ENCODE measurements around the gene TMEM51. TPM values are rescaled to one million over a fixed set of nuclear protein-coding genes. Genes with fewer than 3 reads are reported as not detected.

The TMEM51 gene
- total RNA-seq, 1 donor from 2014 or later: 31.4 TPM

- no peak overlapping the region for H3K27ac ChIP-seq
- peaks cover 22% of the 10 kb centered on the region for H3K4me1 ChIP-seq
- no peak for DNase-seq (ENCODE audit: extremely low spot score in 2 of 2)
- peaks cover 0 to 13% of the 10 kb centered on the region in 2 donors for H3K36me3 ChIP-seq
- H3K9me3 ChIP-seq: no peaks in the 10 kb centered on the region
- TF ChIP-seq POLR2A (IDR thresholded peaks at IDR 0.05) (no peak), CTCF (IDR thresholded peaks at IDR 0.05) (no peak), POLR2AphosphoS5 (IDR thresholded peaks at IDR 0.05; ENCODE audit: insufficient read depth in 1 of 2, low read depth in 1 of 2) (no peak)
- no peak overlapping the region for H3K4me3 ChIP-seq
- no peaks in the 10 kb centered on the region for H3K27me3 ChIP-seq
- intact Hi-C loops (cut with DNase I): loop anchor here (10.0 kb wide), 1 partner anchor 65 kb away; the partner anchor contains the start of gene TMEM51
Measured at GRCh38 chr1:15219280-15220023, 65.9 kb downstream of the TMEM51 start.

- TF ChIP-seq POLR2AphosphoS5 (IDR thresholded peaks at IDR 0.05; ENCODE audit: insufficient read depth in 1 of 2, low read depth in 1 of 2): no peak
- TF ChIP-seq CTCF (IDR thresholded peaks at IDR 0.05): no peak
- no peak for TF ChIP-seq POLR2A (IDR thresholded peaks at IDR 0.05)
- Histone ChIP-seq H3K4me1 (peaks cover 21% of the 10 kb centered on the region), H3K27ac (no peak overlapping the region), H3K36me3 (peaks cover 0 to 13% of the 10 kb centered on the region in 2 donors), H3K27me3 (no peaks in the 10 kb centered on the region), H3K4me3 (no peak overlapping the region), H3K9me3 (no peaks in the 10 kb centered on the region)
- no peak for DNase-seq (ENCODE audit: extremely low spot score in 2 of 2)
- intact Hi-C loops (cut with DNase I): no loop called here
Measured at GRCh38 chr1:15220024-15220392, 66.5 kb downstream of the TMEM51 start.

- DNase-seq (ENCODE audit: extremely low spot score in 2 of 2): no peak
- H3K9me3 ChIP-seq: no peaks in the 10 kb centered on the region
- no peak overlapping the region for H3K27ac ChIP-seq
- no peaks in the 10 kb centered on the region for H3K27me3 ChIP-seq
- no peak overlapping the region for H3K4me3 ChIP-seq
- H3K36me3 ChIP-seq: peaks cover 0 to 13% of the 10 kb centered on the region in 2 donors
- TF ChIP-seq POLR2AphosphoS5 (IDR thresholded peaks at IDR 0.05; ENCODE audit: insufficient read depth in 1 of 2, low read depth in 1 of 2): no peak
- intact Hi-C loops (cut with DNase I): no loop called here
- peaks cover 18% of the 10 kb centered on the region for H3K4me1 ChIP-seq
Measured at GRCh38 chr1:15220825-15221431, 67.4 kb downstream of the TMEM51 start.

GRCh38 chr1:15222653-15223303, 69.2 kb downstream of the TMEM51 start:
- H3K4me1 ChIP-seq: peaks cover 18% of the 10 kb centered on the region
- intact Hi-C loops (cut with DNase I): no loop called here
- no peak overlapping the region for H3K27ac ChIP-seq
- H3K4me3 ChIP-seq: no peak overlapping the region
- H3K27me3 ChIP-seq: no peaks in the 10 kb centered on the region
- H3K9me3 ChIP-seq: no peaks in the 10 kb centered on the region
- TF ChIP-seq CTCF (IDR thresholded peaks at IDR 0.05) (no peak), POLR2AphosphoS5 (IDR thresholded peaks at IDR 0.05; ENCODE audit: insufficient read depth in 1 of 2, low read depth in 1 of 2) (no peak), POLR2A (IDR thresholded peaks at IDR 0.05) (no peak)
- H3K36me3 ChIP-seq: peaks cover 0 to 13% of the 10 kb centered on the region in 2 donors
- DNase-seq (ENCODE audit: extremely low spot score in 2 of 2): no peak

GRCh38 chr1:15224259-15224869, 70.8 kb downstream of the TMEM51 start:
- H3K36me3 ChIP-seq: peaks cover 0 to 11% of the 10 kb centered on the region in 2 donors
- no peak overlapping the region for H3K4me3 ChIP-seq
- peaks cover 13% of the 10 kb centered on the region for H3K4me1 ChIP-seq
- intact Hi-C loops (cut with DNase I): no loop called here
- no peaks in the 10 kb centered on the region for H3K27me3 ChIP-seq
- H3K27ac ChIP-seq: peak overlapping the region; percentile 59
- no peak for TF ChIP-seq POLR2A (IDR thresholded peaks at IDR 0.05)
- no peak for TF ChIP-seq CTCF (IDR thresholded peaks at IDR 0.05)
- no peak for TF ChIP-seq POLR2AphosphoS5 (IDR thresholded peaks at IDR 0.05; ENCODE audit: insufficient read depth in 1 of 2, low read depth in 1 of 2)
- DNase-seq (ENCODE audit: extremely low spot score in 2 of 2): no peak
- no peaks in the 10 kb centered on the region for H3K9me3 ChIP-seq
